ENCODE results near the gene ETAA1.

The ETAA1 gene

GRCh38 chr2:67416136-67416535 is 19.0 kb downstream of the ETAA1 start:
- DNase-seq (ENCODE audit: low read depth, low spot score): no peak
- no peak overlapping the region for H3K4me3 ChIP-seq (ENCODE audit: low read depth, low read length)
- CTCF ChIA-PET: interaction anchor here (1.1 kb wide), 1 partner anchor 9 kb away, joined by 3 read pairs; no protein-coding TSS in a partner anchor
- TF ChIP-seq, protein P1, sequence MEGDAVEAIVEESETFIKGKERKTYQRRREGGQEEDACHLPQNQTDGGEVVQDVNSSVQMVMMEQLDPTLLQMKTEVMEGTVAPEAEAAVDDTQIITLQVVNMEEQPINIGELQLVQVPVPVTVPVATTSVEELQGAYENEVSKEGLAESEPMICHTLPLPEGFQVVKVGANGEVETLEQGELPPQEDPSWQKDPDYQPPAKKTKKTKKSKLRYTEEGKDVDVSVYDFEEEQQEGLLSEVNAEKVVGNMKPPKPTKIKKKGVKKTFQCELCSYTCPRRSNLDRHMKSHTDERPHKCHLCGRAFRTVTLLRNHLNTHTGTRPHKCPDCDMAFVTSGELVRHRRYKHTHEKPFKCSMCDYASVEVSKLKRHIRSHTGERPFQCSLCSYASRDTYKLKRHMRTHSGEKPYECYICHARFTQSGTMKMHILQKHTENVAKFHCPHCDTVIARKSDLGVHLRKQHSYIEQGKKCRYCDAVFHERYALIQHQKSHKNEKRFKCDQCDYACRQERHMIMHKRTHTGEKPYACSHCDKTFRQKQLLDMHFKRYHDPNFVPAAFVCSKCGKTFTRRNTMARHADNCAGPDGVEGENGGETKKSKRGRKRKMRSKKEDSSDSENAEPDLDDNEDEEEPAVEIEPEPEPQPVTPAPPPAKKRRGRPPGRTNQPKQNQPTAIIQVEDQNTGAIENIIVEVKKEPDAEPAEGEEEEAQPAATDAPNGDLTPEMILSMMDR (IDR thresholded peaks at IDR 0.05; ENCODE audit: insufficient read depth, low read length, missing control alignments): no peak
- POLR2A ChIA-PET: no interaction called here

DNA sequence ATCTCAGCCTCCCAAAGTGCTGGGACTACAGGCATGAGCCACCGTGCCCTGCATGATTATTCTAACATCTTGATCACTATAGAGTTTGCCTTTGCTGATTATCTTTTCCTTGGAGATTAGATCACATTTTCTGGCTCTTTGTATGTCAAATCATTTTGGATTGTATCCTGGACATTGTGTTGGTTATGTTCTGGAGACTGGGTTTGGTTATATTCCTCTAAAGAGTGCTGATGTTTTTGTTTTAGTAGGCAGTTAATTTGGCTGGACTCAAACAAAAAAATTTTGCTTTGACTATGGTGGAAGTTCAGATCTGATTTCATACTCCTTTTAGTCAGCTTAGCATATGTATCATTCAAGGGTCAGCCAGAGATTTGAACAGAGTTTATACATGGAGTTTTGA is 26.4 kb downstream of the ETAA1 start:
- no peak for DNase-seq (ENCODE audit: low read depth, low spot score)
- TF ChIP-seq, protein P1 (IDR thresholded peaks at IDR 0.05; ENCODE audit: insufficient read depth, low read length, missing control alignments): no peak
- no peak overlapping the region for H3K4me3 ChIP-seq (ENCODE audit: low read depth, low read length)
- ChIA-PET POLR2A (no interaction called here), CTCF (no interaction called here)

- TF ChIP-seq, protein P1 (IDR thresholded peaks at IDR 0.05; ENCODE audit: insufficient read depth, low read length, missing control alignments): no peak
- POLR2A ChIA-PET: no interaction called here
- no peak for DNase-seq (ENCODE audit: low read depth, low spot score)
- H3K4me3 ChIP-seq (ENCODE audit: low read depth, low read length): no peak overlapping the region
- CTCF ChIA-PET: no interaction called here
These were observed 39.1 kb downstream of the ETAA1 start for GRCh38 chr2:67436221-67436620.

DNA sequence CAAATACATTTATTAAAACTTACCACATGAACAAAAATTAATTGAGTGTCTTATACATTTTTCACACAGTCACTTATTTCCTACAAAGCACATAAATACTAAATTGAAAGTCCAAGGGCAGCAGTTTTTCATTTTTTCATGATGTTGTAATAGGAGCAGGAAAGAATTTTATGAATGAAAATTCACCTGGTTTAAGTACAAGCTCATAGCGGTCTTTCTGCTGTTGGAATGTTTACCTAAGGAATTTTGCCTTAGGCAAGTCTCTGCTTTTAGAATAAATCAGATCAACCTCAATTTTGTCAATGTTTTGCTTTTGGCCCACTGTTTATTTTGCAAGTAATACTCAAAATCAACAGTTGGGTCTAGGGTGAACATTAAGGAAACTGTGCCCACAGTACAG is 40.0 kb downstream of the ETAA1 start:
- no peak overlapping the region for H3K4me3 ChIP-seq (ENCODE audit: low read depth, low read length)
- CTCF ChIA-PET: no interaction called here
- TF ChIP-seq, protein P1 (IDR thresholded peaks at IDR 0.05; ENCODE audit: insufficient read depth, low read length, missing control alignments): no peak
- POLR2A ChIA-PET: no interaction called here
- no peak for DNase-seq (ENCODE audit: low read depth, low spot score)

- CTCF ChIA-PET: no interaction called here
- DNase-seq (ENCODE audit: low read depth, low spot score): no peak
- POLR2A ChIA-PET: no interaction called here
- no peak overlapping the region for H3K4me3 ChIP-seq (ENCODE audit: low read depth, low read length)
- TF ChIP-seq, protein P1 (IDR thresholded peaks at IDR 0.05; ENCODE audit: insufficient read depth, low read length, missing control alignments): no peak
These were observed 41.2 kb downstream of the ETAA1 start for GRCh38 chr2:67438337-67438736.

DNA sequence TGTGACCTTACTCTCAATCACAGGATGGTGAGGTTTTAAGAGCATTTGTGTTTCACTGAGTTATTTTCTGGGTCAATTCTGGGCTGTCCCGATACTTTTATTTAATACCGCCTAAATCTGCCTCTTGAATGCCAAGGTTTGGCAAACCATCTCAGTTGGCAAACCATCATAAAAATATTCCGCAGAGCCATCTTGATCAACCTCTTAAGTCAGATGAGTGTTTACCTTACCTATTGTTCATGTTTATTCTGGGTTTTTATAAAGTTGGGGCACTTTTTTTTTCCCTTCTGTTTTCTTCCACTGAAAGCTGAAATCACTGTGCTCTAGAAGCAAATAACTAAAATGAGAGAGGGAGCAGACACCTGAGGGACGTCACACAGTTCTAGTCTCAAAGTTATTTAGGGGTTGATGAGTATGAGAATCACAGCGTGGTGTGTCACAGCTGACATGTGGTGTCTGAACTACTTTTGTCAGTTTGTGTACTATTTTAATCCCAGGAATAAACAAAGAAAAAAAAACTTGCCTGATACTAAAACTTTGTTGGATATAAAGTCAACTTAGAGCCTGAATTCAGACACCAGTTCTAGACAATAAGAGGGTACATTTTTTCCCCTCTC is 48.6 kb downstream of the ETAA1 start:
- no peak for DNase-seq (ENCODE audit: low read depth, low spot score)
- POLR2A ChIA-PET: no interaction called here
- no peak overlapping the region for H3K4me3 ChIP-seq (ENCODE audit: low read depth, low read length)
- TF ChIP-seq, protein P1 (IDR thresholded peaks at IDR 0.05; ENCODE audit: insufficient read depth, low read length, missing control alignments): no peak
- CTCF ChIA-PET: no interaction called here
